GM18526 (cell line): Measurements from ENCODE around the gene PRC1.

Experiments used
- POLR2A ChIP-seq: IDR thresholded peaks from 3 replicates; pipeline ENCODE4 v1.6.1; 2011; ENCODE audit not compliant: insufficient read length; ENCODE audit errors: extremely low read depth

PRC1 gene, protein sequence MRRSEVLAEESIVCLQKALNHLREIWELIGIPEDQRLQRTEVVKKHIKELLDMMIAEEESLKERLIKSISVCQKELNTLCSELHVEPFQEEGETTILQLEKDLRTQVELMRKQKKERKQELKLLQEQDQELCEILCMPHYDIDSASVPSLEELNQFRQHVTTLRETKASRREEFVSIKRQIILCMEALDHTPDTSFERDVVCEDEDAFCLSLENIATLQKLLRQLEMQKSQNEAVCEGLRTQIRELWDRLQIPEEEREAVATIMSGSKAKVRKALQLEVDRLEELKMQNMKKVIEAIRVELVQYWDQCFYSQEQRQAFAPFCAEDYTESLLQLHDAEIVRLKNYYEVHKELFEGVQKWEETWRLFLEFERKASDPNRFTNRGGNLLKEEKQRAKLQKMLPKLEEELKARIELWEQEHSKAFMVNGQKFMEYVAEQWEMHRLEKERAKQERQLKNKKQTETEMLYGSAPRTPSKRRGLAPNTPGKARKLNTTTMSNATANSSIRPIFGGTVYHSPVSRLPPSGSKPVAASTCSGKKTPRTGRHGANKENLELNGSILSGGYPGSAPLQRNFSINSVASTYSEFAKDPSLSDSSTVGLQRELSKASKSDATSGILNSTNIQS

DNA sequence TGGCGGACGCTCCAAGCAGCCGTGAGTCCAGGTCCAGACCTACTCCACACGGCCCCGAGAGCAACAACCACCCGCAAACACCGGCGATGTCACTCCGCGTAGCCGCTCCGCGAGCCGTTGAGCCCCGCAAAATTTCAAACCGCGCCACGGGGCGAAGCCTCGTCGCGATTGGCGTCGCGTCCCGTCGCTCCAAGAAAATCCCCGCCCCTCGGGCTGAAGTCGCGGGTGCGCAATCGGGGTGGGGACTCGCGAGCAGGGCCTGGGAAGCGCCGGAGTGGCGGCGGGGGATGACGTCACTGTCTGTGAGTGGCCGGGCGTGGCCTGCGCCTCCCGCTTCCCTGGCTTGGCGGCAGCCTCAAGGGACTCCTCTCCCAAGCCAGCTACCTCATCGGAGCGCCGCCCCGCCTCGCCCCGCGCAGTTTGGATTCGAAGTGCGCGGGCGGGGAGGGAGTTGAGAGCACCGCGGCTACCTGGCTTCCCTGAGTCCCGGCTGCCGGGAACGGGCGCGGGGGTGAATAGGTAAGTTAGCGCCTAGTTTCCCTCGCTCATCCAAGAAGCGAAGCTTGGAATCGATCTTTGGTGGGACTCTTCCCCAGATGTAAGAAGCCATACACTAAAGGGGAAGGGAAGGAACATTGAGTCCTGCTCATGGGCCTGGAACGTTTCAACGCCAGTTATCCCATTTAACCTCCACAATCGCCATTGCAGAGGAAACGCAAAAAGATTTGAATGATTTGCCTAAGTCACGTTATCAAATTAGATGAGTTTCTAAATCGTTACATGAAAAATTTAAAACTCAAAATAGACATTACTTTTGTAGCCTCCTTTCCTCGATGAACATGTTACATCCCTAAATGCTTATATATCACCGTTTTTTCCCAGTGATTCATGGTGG, at the start of gene PRC1:
PRC1 (minus strand) TSS at position 119 of the 895 bp plus-strand sequence; CDS start at position 1, 118 bp downstream.
- TF ChIP-seq POLR2A, result peak; percentile 82

DNA sequence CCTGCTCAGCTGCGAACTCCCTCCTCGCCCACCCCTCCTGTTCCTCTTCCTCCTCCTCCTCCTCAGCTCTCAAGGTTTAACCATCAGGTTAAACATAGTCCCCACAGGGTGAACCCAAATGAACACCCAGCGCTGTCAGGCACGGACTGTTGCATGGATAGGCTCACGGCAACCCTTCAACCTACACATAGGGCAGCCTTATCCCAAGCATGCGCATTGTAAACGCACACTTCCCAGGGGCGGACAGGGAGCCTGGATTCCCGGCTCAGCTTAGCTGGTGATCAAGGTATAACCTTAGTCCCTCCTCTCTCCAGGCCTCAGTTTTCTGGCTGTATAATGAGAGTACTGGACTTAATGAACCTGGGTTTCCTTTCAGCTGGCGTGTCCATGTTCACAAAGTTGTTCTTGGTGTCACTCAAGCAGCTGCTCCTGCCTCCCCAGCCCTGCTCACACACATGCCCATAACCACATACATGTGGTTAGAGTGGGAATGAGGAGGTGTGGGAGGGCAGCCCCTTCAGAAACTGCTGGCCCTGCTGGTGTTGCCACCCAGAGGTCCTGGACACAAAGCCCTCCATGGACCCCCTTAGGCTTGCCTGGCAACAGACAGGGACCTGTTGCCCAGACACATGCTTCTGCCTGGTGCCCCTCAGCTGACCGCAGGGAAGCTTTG, 49.0 kb upstream of the PRC1 start:
- TF ChIP-seq POLR2A, result no peak

DNA sequence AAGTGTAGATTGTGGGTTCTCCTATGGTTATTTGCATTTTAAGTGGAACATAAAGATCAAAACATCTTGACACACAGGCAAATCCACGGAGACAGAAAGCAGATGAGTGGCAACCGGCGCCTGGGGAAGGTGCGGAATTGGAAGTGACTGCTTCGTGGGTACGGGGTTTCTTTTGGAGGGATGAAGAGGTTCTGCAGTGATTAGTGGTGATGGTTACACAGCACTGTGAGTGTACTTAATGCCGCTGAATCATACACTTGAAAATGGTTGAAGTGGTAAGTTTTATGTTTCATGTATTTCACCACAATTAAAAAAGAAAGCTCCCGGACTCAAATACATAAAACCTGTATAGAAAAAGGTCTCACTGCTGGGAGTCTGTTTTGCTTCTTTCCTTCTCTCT, 46.5 kb upstream of the PRC1 start:
- TF ChIP-seq POLR2A, result no peak

DNA sequence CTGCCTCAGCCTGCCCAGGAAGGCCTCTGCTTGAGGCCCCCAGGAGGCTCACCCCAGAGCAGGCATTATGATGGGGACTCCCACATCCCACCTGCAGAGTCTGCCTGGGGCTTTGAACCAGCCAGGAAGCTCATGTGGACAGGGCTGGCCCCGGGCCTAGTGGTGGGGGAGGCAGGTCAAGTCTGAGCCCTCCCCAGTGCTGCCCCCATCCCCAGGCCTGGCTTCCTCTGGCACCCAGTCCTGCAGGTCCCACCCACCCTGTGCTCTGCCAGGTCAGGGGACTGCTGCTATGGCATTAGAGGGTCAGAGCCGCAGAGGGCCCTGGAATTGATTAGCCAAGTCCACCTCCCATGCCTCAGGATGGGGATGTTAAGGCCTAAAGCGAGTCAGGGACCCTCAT, 45.7 kb upstream of the PRC1 start:
- TF ChIP-seq POLR2A, result no peak

DNA sequence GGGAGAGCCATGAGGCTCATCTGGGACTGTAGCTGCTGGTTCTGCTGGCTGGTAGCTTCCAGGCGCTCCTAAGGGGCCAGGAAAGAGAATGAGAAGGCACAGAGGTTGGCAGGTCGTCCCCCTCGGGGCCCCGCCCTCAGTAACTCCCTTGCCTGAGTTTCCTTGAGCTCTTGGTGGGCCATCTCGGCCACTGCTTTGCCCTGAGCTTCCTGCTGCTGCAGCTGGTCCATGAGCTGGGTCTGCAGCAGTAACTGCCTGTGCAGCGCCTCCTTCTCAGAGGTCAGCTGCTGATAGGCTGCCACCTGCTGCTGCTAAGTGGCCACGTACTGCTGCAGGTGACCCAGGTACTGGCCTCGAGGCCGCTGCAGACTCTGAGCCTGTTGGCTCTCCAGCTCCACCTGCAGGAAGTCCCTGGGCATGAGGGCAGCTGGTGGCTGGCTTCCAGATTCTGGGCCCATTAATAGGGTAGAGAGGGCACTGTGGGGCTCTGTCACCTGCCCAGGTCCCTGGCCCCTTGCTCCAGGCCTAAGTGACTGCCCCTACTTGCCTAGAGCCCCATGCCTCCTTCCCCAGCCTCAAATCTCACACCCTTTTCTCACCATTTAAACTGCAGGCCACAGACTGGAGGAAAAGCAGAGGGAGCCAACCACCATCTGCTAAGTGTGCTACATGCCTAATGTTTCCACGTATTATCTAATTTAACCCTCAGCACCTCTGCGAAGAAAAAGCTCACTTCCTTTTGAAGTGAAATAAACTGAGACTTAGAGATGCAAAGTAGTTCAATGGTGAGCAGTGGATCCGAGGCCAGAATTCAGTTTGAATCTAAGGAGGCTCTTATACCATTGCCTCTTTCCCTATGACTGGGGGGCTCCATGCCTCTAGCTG, 38.8 kb upstream of the PRC1 start:
- no peak for TF ChIP-seq POLR2A

DNA sequence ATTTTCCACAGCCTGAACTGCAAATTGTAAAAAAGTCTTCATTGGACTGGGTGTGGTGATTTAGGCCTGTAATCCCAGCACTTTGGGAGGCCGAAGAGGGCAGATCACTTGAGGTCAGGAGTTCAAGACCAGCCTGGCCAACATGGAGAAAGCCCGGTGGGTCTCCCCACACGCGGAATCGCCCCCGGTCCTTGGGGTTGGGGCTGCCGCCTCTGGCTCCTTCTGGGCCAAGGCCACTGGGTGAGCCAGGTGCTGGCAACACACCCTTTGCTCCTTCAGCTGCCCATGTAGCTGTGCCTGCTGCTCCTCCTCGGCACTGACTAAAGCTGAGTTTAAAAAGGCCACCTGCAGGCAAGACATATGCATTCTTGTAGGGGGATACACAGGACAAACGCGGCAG, 37.5 kb upstream of the PRC1 start:
- TF ChIP-seq POLR2A, result no peak

DNA sequence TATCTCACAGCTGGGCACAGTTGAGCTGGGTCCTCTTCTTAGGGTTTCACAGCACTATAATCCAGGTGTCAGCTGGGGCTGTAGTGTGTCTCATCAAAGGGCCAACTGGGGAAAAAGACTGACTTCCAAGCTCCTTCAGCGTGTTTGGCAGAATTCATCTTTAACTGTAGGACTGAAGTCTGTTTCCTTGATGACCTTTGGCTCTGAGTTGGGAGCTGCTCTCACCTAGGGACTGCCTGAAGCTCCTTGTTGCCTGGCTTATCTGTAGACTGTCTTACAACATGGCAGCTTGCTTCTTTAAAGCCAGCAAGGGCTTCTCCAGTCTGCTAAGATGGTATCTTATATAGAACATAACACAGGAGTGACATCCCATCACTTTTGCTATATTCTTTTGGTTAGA, 33.3 kb upstream of the PRC1 start:
- no peak for TF ChIP-seq POLR2A

DNA sequence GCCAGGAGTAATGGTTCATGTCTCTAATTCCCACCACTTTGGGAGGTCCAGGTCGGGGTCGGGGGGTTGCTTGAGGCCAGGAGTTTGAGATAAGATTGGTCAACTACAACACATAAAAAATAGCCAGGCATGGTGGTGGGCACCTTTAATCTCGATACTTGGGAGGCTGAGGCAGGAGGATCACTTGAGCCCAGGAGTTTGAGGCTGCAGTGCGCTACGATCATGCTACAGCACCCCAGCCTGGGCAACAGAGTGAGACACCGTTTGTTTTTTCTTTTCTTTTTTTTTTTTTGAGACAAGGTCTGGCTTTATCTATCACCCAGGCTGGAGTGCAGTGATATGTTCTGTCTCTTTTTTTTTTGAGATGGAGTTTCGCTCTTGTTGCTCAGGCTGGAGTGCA, 29.4 kb upstream of the PRC1 start:
- TF ChIP-seq POLR2A, result no peak

DNA sequence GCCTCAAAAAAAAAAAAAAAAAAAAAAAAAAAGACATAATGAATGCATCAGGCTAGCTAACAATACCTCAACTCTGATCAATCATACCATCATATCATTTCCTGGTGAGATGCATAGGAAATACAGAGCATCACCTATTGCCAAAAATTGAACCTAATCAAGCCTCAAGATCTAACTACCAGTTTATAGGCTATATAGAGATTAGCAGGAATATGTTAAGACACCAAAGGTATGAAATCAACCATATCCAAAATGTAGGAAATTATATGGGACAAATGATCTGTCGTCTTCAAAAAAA, 28.4 kb upstream of the PRC1 start:
- TF ChIP-seq POLR2A, result no peak

DNA sequence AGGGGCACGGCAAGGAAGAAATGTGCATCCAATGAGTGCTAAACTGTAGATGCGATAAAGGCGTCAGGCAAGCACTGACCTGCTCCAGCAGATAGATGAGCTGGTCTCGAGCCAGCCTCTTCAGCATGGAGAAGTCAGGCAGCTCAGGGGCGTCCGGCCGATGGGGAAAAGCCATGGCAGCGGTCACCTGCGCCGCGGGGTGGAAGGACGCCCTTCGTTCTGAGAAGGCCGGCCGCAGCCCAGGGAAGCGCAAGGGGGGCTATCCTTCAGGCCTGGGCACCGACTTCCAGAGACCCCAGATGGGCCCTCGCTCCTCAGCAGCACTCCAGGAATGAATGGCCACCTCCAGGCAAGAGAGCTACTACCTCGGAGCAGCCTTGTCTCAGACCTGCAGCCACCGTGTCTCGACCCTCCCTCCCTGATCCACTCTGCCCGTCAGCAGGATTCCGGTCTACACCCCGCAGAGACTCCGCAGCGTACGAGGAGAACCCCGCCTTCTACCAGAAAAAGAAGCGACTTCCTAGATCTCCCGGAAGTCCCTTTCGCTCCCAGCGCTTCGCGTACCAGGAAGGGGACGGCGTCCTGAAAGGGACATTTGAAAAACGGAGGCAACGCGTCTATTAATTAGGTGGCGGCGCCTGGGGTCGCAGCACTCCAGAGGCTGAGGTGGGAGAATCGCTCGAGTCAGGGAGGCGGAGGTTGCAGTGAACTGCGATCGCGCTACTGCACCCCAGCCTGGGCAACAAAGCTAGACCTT, 27.9 kb upstream of the PRC1 start, which contains the start of gene VPS33B:
VPS33B (minus strand) TSS at position 520 of the 757 bp plus-strand sequence; CDS start at position 175, 345 bp downstream.
- peak; percentile 67 for TF ChIP-seq POLR2A

DNA sequence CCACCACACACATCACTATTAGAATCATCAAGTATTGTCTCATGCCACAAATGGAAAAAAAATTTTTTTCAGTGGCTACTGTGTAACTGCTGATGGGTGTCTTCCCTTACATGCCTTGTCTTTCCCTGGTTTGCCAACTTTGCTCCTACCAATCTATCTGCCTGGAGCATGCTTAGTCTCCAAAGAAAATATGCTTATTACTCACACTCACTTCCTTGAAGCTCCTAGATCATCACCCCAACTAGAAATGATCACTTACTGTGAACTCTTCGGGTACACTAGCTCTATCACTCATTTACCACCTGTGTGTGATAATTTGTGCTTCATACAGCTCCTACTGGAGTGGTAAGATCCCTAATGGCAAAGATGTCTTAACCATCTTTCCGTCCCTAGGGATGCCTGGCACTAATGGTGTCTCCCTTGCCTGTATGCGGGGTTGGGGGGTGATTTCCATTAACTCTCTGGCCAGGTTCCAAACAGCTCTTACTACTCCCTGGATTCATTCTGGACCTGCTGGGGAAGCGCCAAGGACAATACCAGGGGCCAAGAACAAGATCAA, 27.3 kb upstream of the PRC1 start:
- no peak for TF ChIP-seq POLR2A

DNA sequence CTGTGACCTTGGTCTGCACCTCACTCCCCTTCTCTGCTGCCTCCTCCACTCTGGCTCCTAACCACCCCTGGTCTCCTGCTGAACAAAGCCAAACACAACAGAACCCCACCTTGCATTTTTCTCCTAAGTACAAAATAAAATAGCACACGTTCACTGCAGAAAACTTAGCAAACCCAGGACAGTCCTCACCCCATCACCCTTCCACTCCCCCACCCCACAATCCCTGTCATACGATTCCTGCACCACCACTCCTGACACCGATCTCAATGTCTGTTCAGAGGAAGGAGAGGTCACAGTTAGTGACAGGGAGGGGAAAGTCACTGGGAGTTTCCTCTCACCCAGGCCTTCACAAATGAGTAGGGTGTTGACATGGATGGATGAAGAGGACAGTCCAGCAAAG, 23.8 kb upstream of the PRC1 start:
- no peak for TF ChIP-seq POLR2A

DNA sequence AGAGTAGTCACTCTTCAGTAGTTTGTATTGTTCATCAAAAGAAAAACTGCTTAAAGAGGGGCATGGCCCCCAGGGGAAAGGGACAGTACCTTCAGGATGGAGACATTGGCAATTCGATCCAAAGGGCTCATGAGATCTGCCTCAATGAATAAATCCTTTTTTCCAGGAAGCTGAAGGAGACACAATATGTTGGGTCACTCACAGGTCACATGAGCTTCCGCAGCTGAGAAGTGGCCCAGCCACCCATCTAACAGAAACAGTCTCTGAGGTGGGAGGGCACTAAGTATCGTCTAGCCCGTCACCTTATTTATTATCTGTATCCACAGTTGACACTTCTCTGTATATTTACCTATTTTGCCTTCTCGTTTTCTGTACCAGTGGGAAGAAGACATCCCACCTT, 23.4 kb upstream of the PRC1 start:
- TF ChIP-seq POLR2A, result no peak
